HS-5 (cell line): ENCODE measurements around the gene TNS3.

Source experiments
- DNase-seq: peaks from one replicate; pipeline ENCODE4 v3.0.0-alpha.2; 2012; ENCODE audit warnings: low read depth

TNS3 gene

DNA sequence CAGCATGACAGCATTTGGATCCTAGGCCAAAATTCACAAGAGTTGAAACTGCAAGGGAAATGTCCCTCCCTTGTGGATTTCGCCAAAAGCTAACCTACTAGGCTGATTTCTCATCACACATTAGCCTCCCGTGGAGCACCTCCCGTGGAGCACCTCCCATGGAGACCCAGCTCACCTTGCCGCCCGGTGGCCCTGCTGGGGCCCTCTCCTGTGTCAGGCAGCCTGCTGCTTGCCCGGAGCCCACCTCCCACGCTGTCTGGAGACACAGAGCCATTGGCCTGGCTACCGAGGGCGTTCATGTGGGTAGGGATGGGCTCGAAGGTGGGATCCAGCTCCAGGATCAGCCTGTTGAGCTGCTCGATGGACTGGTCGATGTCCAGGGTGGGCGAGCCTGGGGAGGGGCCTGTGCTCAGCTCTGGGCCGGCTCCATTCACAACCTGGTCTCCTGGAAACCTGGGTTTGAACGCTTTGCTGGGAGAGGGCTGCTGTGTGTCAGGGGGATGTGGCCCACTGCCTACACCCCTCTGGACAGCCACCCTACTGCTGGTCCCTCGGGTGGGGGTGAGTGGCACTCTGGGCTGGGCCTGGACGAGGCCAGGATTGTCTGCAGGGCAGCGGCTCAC, 213.6 kb downstream of the TNS3 start:
- no peak for DNase-seq

DNA sequence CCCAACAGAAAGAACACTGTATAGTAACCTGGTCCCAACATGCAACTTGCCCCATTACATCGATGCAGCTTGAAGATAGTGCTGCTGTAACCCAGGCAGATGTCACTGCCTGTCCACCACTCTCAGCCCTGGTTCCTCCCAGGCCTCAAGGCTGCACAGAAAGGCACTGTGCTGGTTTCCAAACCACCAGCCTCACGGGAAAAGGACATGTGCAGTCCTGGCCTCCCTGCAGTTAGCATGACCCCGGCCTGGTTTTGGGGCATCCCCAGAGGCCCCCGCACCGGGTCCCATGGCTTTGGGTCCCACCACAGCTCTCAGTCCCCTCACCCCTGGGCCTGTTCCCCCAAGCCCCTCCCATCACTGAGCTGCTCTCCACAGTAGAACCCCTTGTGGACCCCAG, 214.5 kb downstream of the TNS3 start:
- DNase-seq, result no peak

DNA sequence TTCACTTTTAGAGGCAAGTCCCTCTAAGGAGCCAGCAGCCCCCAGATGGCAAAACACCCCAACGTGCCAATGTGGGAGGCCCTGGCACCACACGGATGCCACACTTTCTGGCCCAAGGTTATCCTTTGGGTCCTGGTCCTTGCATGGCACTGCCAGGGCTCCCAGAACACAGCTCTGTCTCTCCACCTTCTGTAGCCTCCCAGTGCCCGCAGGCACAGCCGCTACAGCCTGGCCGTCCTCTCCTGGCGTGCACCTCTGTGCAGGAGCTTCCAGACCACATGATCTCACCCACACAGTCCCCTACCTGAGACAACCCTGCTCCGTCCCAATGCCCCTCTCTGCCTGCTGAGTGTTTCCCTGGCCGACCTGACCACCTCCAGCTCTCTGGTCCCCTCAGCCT, 215.0 kb downstream of the TNS3 start:
- no peak for DNase-seq

- no peak for DNase-seq
Observed at GRCh38 chr7:47366211-47366610, 215.7 kb downstream of the TNS3 start.

- DNase-seq, result no peak
Observed at GRCh38 chr7:47362984-47363383, 218.9 kb downstream of the TNS3 start.

GRCh38 chr7:47361746-47362215, 220.1 kb downstream of the TNS3 start:
- DNase-seq, result peak; percentile 95

DNA sequence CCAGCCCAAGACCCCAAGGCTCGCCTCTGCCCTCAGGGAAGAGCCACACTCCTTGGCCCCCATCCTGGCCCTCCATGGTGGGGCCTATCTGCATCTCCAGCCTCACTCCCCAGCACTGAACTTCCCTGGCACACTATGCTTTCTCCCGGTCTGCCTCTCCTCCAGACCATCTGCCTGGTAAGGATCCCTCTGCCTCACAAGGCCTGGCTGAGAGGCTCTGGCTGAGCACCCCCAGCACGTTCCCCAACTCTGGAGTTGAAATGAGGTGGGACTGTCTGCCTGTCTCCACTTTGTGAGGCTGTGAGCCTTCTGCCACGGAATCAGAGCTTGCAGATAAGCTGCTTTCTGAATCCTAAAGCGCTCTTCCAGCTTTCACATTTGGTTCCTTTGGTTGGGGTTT, 220.7 kb downstream of the TNS3 start:
- DNase-seq, result no peak

DNA sequence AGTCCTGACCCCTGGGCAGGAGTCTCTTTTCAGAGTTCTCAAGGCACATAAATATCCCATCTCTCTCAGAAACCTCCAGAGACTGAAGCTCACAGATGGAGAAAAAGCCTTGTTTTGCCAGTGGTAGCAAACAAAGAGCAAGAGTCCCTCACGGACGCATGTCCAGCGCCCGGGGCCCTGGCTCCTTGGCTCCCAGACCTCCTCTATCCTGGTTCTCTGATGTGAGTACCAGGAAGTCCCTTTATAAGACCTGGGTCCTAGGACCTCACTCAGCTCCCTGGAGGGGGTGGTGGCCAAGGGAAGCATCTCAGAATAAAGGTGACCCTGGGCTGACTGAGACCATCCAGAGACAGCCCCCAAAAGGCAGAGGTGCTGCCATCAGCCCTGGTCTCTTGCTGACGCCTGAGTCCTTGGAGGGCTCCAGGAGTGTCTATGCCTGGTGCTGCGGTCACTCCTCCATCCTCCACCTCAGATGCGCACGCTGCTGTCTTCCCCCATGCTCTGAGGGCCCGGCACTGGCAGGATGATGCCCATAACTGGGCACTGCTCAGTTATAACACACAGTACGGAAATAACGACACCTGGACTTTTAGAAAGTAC, 221.5 kb downstream of the TNS3 start:
- no peak for DNase-seq

DNA sequence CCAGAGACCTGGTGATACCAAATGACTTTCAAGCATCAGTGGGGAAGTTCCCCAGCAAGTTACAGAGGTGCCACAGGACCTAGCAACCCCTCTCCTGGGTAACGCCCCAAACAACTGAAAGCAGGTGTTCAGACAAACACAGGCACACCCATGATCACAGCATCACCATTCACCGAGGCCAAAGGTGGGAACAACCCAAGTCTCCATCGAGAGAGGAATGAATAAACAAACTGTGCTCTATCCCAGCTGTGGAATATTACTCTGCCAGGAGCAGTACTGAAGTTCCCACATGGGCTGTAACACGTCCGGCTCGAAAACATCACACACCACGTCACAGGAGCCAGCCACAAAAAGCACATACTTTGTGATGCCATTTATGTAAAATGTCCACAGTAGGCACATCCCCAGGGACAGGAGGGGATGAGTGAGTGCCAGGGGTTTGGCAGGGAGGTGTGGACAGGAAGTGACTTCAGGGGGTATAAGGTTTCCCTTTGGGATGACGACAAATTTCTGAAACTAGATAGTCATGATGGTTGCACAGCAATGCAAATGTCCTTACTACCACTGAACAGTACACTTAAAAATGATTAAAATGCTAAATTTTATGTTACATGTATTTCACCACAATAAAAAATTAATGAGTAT, 222.8 kb downstream of the TNS3 start:
- DNase-seq, result no peak

DNA sequence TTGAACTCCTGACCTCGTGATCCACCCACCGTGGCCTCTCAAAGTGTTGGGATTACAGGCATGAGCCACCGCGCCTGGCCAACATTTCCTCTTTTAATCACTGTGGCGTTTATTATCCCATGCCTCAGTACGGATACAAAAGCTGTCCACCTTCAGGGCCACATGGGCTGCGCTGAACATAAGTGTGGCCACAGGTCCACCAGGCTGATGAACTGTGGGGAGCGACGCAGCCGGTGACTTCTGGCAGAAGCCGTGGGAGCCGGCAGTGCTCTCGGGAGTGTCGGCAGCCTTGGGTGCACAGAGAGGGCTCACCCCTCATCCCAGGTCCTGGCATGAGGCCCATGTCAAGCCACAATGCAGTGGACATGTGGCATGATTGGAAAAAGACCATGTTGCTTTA, 223.6 kb downstream of the TNS3 start:
- no peak for DNase-seq

GRCh38 chr7:47357863-47358262, 224.0 kb downstream of the TNS3 start:
- no peak for DNase-seq

DNA sequence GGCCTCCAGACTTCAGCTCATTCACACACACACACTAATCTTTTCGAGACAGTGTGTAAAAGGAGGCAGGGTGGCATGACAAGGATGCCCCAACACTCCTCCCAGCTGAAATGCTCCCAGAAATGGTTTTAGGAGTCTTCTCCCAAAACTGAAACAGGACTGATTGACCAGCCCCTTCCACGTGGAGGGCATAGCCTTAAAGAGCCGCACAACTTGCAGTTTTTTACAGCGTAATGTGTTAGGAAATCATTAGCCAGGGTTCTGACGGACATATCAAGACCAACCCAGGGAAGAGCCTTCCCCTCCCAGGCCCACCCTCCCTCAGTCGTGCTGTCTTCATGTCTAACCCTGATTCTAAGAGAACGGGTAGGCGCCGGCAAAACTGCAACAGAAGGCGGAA, 224.6 kb downstream of the TNS3 start:
- DNase-seq, result no peak

GRCh38 chr7:47356261-47356660, 225.7 kb downstream of the TNS3 start:
- DNase-seq, result no peak

DNA sequence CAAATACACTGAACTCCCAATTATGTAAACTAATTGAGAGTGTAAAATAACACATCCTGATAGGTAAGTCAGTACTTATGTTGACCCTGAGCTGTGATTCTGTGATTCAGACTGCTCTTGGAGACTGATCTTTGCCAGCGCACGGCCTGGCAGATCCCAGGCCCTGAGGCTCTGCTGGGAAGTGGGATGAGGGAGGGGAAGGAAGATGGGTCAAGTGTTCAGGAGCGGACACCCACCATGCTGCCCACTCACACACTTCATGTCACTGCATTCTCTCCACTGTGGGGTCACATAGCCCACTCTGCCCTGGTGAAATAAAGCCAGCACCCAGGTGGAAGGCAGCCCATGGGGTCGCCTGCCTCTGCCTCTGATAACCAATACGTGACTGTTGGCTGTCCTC, 226.2 kb downstream of the TNS3 start:
- DNase-seq, result no peak

DNA sequence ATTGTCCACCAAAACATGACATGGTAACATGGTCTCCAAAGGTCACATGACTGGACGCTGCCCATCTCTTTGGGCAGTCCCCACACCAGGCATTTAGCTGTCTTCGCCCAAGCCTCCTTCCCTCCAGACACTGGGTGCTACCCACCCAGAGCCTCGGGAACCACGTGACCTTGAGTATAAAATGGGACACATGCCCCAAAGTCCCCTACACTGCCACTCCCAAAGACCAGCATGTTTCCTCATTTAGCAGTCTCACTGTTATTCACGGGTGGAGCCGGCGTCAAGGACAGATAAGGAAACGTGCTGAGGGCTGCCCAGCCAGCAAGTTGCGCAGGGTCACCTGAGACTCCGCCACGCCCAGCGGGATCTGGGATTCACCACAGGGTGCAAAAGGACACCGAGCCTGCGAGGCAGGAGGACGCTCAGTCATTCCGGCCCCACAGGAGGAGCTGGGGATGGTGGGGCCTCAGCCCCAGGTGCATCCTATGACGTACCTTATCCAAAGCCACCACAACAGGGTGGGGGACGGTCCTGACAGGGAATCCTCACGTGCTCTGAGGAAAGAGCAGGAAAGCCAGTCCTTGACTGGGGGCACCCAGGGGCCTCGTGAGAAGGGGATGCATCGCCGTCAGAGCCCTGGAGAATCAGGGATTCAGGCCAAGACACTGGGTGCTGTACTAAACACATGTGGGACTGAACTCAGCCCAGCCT, 226.9 kb downstream of the TNS3 start:
- no peak for DNase-seq

DNA sequence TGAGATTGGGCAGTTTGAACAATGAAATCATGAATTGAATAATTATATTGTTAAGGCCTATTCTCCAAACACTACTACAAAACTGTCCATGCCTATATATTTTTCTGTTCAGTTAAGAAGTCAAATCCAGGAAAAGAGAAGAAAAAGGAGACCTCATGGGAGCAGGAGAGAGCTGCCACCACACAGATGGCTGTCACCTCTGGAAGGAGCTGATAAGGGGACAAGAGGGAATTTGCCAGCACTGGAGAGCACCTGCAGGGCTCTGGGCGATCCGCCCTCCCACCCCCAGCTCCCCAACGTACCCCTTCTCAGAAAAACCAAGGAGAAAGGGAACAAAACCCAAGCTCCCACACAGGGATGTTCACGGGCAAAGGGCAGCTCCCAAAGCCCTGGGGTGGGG, 227.8 kb downstream of the TNS3 start:
- DNase-seq, result no peak

DNA sequence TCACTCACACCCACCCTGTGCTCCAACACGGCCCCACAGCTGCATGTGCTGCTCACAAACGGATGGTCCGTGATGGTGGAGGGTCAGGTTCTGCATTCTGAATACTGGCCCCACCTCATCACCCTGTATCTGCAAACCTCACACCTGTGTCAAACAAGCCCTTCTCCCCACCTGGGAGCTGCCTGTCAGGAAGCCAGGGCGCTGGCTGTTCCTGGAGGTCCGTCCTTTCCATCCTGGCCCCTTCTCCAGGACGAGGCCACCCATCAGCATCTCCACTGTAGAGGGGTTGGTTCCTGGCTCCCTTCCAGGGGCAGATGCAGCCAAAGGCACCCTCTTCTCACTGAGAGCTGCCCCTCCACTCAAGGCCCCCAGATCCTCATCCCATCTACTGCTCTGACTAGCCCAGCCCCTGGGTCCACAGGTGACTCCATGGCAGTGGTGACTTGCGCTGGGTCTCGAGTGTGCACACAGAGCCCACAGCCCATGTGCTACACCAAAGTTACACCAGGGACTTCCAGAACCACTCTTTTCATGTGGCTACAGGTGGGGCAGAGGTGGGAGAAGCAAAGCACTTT, 229.4 kb downstream of the TNS3 start:
- DNase-seq, result no peak

DNA sequence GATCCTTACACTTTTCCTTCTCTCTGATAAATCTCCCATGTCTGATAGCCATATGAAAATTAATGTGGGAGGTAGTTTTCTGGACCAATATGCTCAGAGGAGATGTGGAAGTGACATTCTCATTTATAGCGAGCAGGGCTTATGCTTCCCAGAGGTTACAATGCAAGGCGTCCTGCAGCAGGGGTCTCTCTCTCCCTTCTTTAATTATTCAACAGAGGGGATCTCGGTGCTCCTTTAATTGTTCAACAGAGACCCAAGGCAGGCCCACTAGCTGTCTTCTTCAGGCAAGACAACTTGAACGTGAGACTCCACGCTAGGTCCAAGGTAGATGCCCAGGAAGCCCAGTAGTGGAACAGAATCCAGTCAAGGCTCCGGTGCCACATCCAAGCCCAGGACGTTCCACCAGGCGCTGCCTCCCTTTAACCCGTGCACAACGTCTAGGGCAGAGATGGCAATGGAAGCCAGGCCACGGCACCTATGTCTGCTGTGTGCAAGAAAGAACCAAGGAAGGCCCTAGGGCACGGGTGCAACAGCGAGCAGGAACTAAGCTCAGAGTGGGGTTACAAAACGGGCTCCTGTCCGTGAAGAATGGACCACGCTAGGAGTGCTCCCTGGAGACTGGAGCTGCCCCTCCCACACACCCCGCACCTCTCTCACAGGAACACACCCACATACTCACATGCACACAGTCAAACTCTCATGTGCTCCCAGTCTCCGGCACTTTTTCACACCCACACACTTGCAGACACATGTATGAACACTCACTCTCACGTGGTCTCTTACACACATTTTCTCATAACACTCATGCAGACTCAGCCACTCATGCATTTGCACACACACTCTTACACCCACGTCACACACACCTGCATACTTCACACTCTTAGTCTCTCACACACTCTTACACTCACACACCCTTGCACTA, 230.4 kb downstream of the TNS3 start:
- DNase-seq, result no peak

DNA sequence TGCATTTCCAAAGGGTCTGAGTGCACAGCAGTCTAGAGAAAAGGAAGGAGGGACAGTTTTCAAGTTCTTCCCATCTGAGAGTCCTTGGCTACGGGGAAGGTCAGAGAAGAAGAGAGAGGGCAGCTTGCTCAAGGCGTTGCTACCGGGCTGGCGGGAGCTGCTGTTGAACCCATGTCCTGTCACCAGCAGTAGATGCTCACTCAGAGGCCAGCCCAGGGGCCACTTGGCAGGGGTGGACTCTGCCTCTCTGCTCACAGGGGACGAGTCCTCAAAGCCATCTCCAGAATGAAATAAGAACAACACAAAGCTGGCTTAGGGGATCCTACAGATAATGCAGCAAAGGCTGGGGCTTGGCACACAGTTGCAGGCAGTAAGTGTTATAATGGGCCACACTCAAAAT, 231.5 kb downstream of the TNS3 start:
- DNase-seq, result no peak

- no peak for DNase-seq
Observed at GRCh38 chr7:47349401-47349800, 232.5 kb downstream of the TNS3 start.

DNA sequence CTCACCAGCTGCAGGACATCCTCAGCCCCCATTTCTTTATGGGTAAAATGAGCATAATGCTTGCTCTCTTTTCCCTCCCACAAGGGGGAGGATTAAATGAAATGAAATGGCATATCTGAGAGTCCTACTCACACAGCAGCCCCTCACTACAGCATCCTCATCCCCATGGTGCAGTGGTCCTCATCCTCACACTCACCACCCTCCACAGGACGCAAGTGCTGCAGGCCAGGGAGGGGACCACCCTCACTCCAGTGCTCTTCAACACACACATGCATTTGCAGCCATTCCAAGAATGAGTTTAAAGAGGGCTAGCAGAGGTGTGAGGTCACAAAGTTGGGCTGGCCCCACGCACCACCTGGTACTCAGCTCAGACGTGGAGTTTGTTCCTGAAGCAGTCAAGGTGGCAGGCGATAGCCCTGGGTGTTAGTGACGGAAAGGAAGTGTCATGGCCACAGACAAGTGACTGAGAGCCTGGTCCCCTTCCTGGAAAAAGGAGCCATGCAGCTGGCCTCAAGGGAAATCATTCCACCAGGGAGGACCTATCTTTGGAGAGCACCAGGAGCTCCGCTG, 234.0 kb downstream of the TNS3 start:
- DNase-seq, result no peak
